Tibial nerve (tissue), 4 donors: Measurements from ENCODE around the gene COL4A5. TPM values are rescaled to one million over a fixed set of nuclear protein-coding genes. Genes with fewer than 3 reads are reported as not detected.

Source experiments
- DNase-seq, 2 donors: peaks; one replicate each; pipeline ENCODE4 v3.0.0-alpha.2; 2019; ENCODE audit warnings: low spot score in 2 of 2
- H3K27ac ChIP-seq, 4 donors: fragments of 200-600 bp; sonication (generic) in 3 of 4; one replicate each; pipeline ENCODE4 v1.5.1; 2017 to 2019; ENCODE audit warnings: mild to moderate bottlenecking in 1 of 4
- H3K27me3 ChIP-seq, 2 donors: fragments of 200-600 bp; sonication (generic) in 1 of 2; one replicate each; pipeline versions ENCODE4 v1.5.1 to v1.6.0; 2017 to 2019
- H3K36me3 ChIP-seq, 3 donors: fragments of 200-600 bp; sonication (generic); one replicate each; pipeline ENCODE4 v1.5.1; 2018 to 2019
- H3K4me1 ChIP-seq, 4 donors: fragments of 200-600 bp; sonication (generic) in 3 of 4; one replicate each; pipeline ENCODE4 v1.5.1; 2017 to 2019
- H3K4me3 ChIP-seq, 4 donors: fragments of 200-600 bp; sonication (generic) in 3 of 4; one replicate each; pipeline ENCODE4 v1.5.1; 2017 to 2019; ENCODE audit warnings: mild to moderate bottlenecking in 1 of 4, moderate library complexity in 1 of 4
- H3K9me3 ChIP-seq, 4 donors: fragments of 200-600 bp; sonication (generic) in 3 of 4; one replicate each; pipeline ENCODE4 v1.5.1; 2017 to 2019
- CTCF ChIP-seq, 5 experiments: fragments of 200-600 bp in 3 of 5; fragments of 450-650 bp in 2 of 5; sonication (generic) in 3 of 5; IDR thresholded peaks; one replicate each; pipeline ENCODE4 v1.5.1; 2016 to 2019; ENCODE audit warnings: antibody characterized with exemption in 5 of 5, mild to moderate bottlenecking in 3 of 5, moderate library complexity in 2 of 5
- EP300 ChIP-seq, 2 donors: sonication (generic); formaldehyde crosslinking; IDR thresholded peaks; one replicate each; pipeline ENCODE4 v1.6.1; 2017; ENCODE audit warnings: antibody characterized with exemption in 2 of 2, mild to moderate bottlenecking in 1 of 2
- POLR2A ChIP-seq, 2 donors: fragments of 450-650 bp; IDR thresholded peaks; one replicate each; pipeline ENCODE4 v1.6.1; 2017; ENCODE audit warnings: antibody characterized with exemption in 2 of 2, mild to moderate bottlenecking in 2 of 2, moderate library complexity in 2 of 2
- WGBS, 2 donors: methylation state at CpG; one replicate each; pipeline ENCODE4 v1.1.5; 2018; 5-methylcytosine and 5-hydroxymethylcytosine counted together
- total RNA-seq, 4 donors: library from RNA; depleted of rRNA; stranded (reverse); fragments of >200 nt; gene quantifications; one replicate each; pipeline ENCODE4 v1.1.0, GENCODE V29; 2016

Gene COL4A5
- total RNA-seq, 4 donors from 2014 or later = 7.4 to 24.9 (median 15.7) TPM

GRCh38 chrX:108485960-108486359, 46.3 kb downstream of the COL4A5 start:
- Histone ChIP-seq H3K27me3 (no peaks in the 10 kb centered on the region), H3K36me3 (no peaks in the 10 kb centered on the region), H3K9me3 (peaks cover 0 to 3% (median 0%) of the 10 kb centered on the region in 4 donors), H3K27ac (no peak overlapping the region), H3K4me3 (no peak overlapping the region), H3K4me1 (no peaks in the 10 kb centered on the region)
- TF ChIP-seq EP300 (IDR thresholded peaks at IDR 0.05) (no peak), POLR2A (IDR thresholded peaks at IDR 0.05) (no peak), CTCF (IDR thresholded peaks at IDR 0.05) (no peak)
- no peak for DNase-seq
- 66 to 100% methylated on average over 1 to 2 of the region's 2 CpGs for WGBS, 2 donors

GRCh38 chrX:108494406-108495090, 54.9 kb downstream of the COL4A5 start:
- no peak overlapping the region for H3K4me3 ChIP-seq
- no peak overlapping the region for H3K27ac ChIP-seq
- H3K4me1 ChIP-seq = no peaks in the 10 kb centered on the region
- no peaks in the 10 kb centered on the region for H3K9me3 ChIP-seq
- no peaks in the 10 kb centered on the region for H3K36me3 ChIP-seq
- 66 to 88% methylated on average over 3 of the region's 3 CpGs for WGBS, 2 donors
- no peak for DNase-seq
- peaks cover 0 to 5% of the 10 kb centered on the region in 2 donors for H3K27me3 ChIP-seq
- no peak for TF ChIP-seq POLR2A (IDR thresholded peaks at IDR 0.05)
- no peak for TF ChIP-seq CTCF (IDR thresholded peaks at IDR 0.05)
- no peak for TF ChIP-seq EP300 (IDR thresholded peaks at IDR 0.05)

GRCh38 chrX:108511721-108512120, 72.1 kb downstream of the COL4A5 start:
- no peak overlapping the region for H3K4me3 ChIP-seq
- no peak overlapping the region for H3K27ac ChIP-seq
- no peak for DNase-seq
- H3K4me1 ChIP-seq = no peaks in the 10 kb centered on the region
- TF ChIP-seq CTCF (IDR thresholded peaks at IDR 0.05) = no peak
- no peak for TF ChIP-seq EP300 (IDR thresholded peaks at IDR 0.05)
- WGBS, 2 donors = 78 to 98% methylated on average over 1 of the region's 1 CpG
- no peaks in the 10 kb centered on the region for H3K36me3 ChIP-seq
- H3K27me3 ChIP-seq = no peaks in the 10 kb centered on the region
- H3K9me3 ChIP-seq = no peaks in the 10 kb centered on the region

- Histone ChIP-seq H3K9me3 (no peaks in the 10 kb centered on the region), H3K27ac (no peak overlapping the region), H3K4me1 (no peaks in the 10 kb centered on the region), H3K27me3 (no peaks in the 10 kb centered on the region), H3K4me3 (no peak overlapping the region), H3K36me3 (no peaks in the 10 kb centered on the region)
- WGBS, 2 donors = 42 to 43% methylated on average over 2 of the region's 2 CpGs
- TF ChIP-seq CTCF (IDR thresholded peaks at IDR 0.05) (no peak), POLR2A (IDR thresholded peaks at IDR 0.05) (no peak), EP300 (IDR thresholded peaks at IDR 0.05) (no peak)
- no peak for DNase-seq
Measured at GRCh38 chrX:108516184-108516583, 76.5 kb downstream of the COL4A5 start.

GRCh38 chrX:108527724-108528123, 88.1 kb downstream of the COL4A5 start:
- H3K4me1 ChIP-seq = no peaks in the 10 kb centered on the region
- no peak overlapping the region for H3K27ac ChIP-seq
- no peaks in the 10 kb centered on the region for H3K36me3 ChIP-seq
- DNase-seq = no peak
- TF ChIP-seq CTCF (IDR thresholded peaks at IDR 0.05) (no peak), POLR2A (IDR thresholded peaks at IDR 0.05) (no peak), EP300 (IDR thresholded peaks at IDR 0.05) (no peak)
- peaks cover 0 to 8% of the 10 kb centered on the region in 2 donors for H3K27me3 ChIP-seq
- WGBS, 2 donors = 84 to 100% methylated on average over 2 to 3 of the region's 3 CpGs
- no peak overlapping the region for H3K4me3 ChIP-seq
- no peaks in the 10 kb centered on the region for H3K9me3 ChIP-seq
